H9 (cell line): ENCODE data around the gene PFN1. TPM values are rescaled to one million over a fixed set of nuclear protein-coding genes. Genes with fewer than 3 reads are reported as not detected.

Experiments
- DNase-seq: peaks from one replicate; pipeline ENCODE4 v3.0.0-alpha.2; 2017
- H2AFZ ChIP-seq: one replicate; pipeline ENCODE4 v1.6.1; 2013; ENCODE audit warnings: mild to moderate bottlenecking, low read length, control low read depth, moderate library complexity
- H2AK5ac ChIP-seq: 2 replicates; pipeline ENCODE4 v1.6.1; 2013; ENCODE audit warnings: low read length, control low read depth, mixed read lengths; ENCODE audit not compliant: insufficient read length
- H2BK120ac ChIP-seq: one replicate; pipeline ENCODE4 v1.6.1; 2013; ENCODE audit warnings: low read depth, mild to moderate bottlenecking, low read length, control low read depth, inconsistent platforms; ENCODE audit not compliant: poor library complexity, severe bottlenecking
- H2BK12ac ChIP-seq: 2 replicates; pipeline ENCODE4 v1.6.1; 2013; ENCODE audit warnings: low read length, control low read depth, mixed read lengths, low read depth; ENCODE audit not compliant: insufficient read length
- H2BK15ac ChIP-seq: 2 replicates; pipeline ENCODE4 v1.6.1; 2013; ENCODE audit warnings: low read depth, low read length, control low read depth
- H2BK20ac ChIP-seq: one replicate; pipeline ENCODE4 v1.6.1; 2013; ENCODE audit warnings: low read depth, mild to moderate bottlenecking, low read length, control low read depth, inconsistent platforms; ENCODE audit not compliant: poor library complexity, severe bottlenecking
- H2BK5ac ChIP-seq: 2 replicates; pipeline ENCODE4 v1.6.1; 2013; ENCODE audit warnings: low read length, control low read depth, mixed read lengths; ENCODE audit not compliant: insufficient read length
- H3K14ac ChIP-seq: 2 replicates; pipeline ENCODE4 v1.6.1; 2013; ENCODE audit warnings: low read length, control low read depth; ENCODE audit not compliant: insufficient read depth
- H3K18ac ChIP-seq: 2 replicates; pipeline ENCODE4 v1.6.1; 2013; ENCODE audit warnings: low read depth, mild to moderate bottlenecking, mixed read lengths, low read length, control low read depth; ENCODE audit not compliant: insufficient read length
- H3K23ac ChIP-seq: 2 replicates; pipeline ENCODE4 v1.6.1; 2013; ENCODE audit warnings: low read length, control low read depth, mixed read lengths, low read depth; ENCODE audit not compliant: insufficient read length
- H3K23me2 ChIP-seq: 2 replicates; pipeline ENCODE4 v1.6.1; 2013; ENCODE audit warnings: low read depth, mild to moderate bottlenecking, mixed read lengths, low read length, control low read depth; ENCODE audit not compliant: insufficient read length, poor library complexity, severe bottlenecking
- H3K27ac ChIP-seq: 2 replicates; pipeline ENCODE4 v1.5.1; 2013; ENCODE audit warnings: low read length, control low read depth, mixed read lengths, low read depth; ENCODE audit not compliant: insufficient read length
- H3K27me3 ChIP-seq: 2 replicates; pipeline ENCODE4 v1.6.1; 2013; ENCODE audit warnings: low read length, control low read depth, inconsistent platforms; ENCODE audit not compliant: insufficient read depth
- H3K4ac ChIP-seq: 2 replicates; pipeline ENCODE4 v1.6.1; 2013; ENCODE audit warnings: low read depth, mild to moderate bottlenecking, control low read depth, inconsistent platforms, low read length, moderate library complexity
- H3K4me1 ChIP-seq: 2 replicates; pipeline ENCODE4 v1.6.1; 2013; ENCODE audit warnings: low read length, control low read depth, inconsistent platforms; ENCODE audit not compliant: insufficient read depth
- H3K4me2 ChIP-seq: 2 replicates; pipeline ENCODE4 v1.6.1; 2013; ENCODE audit warnings: low read length, control low read depth, mixed read lengths; ENCODE audit not compliant: insufficient read length, insufficient read depth
- H3K56ac ChIP-seq: 2 replicates; pipeline ENCODE4 v1.6.1; 2013; ENCODE audit warnings: low read depth, mild to moderate bottlenecking, mixed read lengths, low read length, control low read depth; ENCODE audit not compliant: insufficient read length
- H3K79me1 ChIP-seq: 2 replicates; pipeline ENCODE4 v1.6.1; 2013; ENCODE audit warnings: low read depth, mild to moderate bottlenecking, moderate library complexity, low read length, control low read depth, inconsistent platforms; ENCODE audit not compliant: insufficient read depth, poor library complexity, severe bottlenecking
- H3K79me2 ChIP-seq: 2 replicates; pipeline ENCODE4 v1.6.1; 2013; ENCODE audit warnings: low read length, control low read depth, inconsistent platforms; ENCODE audit not compliant: insufficient read depth
- H3K9ac ChIP-seq: 2 replicates; pipeline ENCODE4 v1.6.1; 2013; ENCODE audit warnings: low read length, control low read depth, mixed read lengths; ENCODE audit not compliant: insufficient read length; ENCODE audit errors: extremely low read depth
- H3K9me3 ChIP-seq: one replicate; pipeline ENCODE4 v1.6.1; 2013; ENCODE audit warnings: low read depth, low read length, inconsistent platforms; ENCODE audit not compliant: control insufficient read depth
- H3T11ph ChIP-seq: one replicate; pipeline ENCODE4 v1.6.1; 2013; ENCODE audit warnings: mild to moderate bottlenecking, low read length, control low read depth, inconsistent platforms
- H4K20me1 ChIP-seq: one replicate; pipeline ENCODE4 v1.6.1; 2013; ENCODE audit not compliant: control insufficient read depth, insufficient read length, insufficient read depth
- H4K5ac ChIP-seq: 2 replicates; pipeline ENCODE4 v1.6.1; 2013; ENCODE audit warnings: low read depth, mild to moderate bottlenecking, mixed read lengths, low read length, control low read depth; ENCODE audit not compliant: insufficient read length
- H4K8ac ChIP-seq: replicated peaks from 2 replicates; pipeline ENCODE4 v1.6.1; 2013; ENCODE audit warnings: low read length, control low read depth, mixed read lengths, low read depth; ENCODE audit not compliant: insufficient read length
- H4K91ac ChIP-seq: 2 replicates; pipeline ENCODE4 v1.6.1; 2013; ENCODE audit warnings: low read depth, mild to moderate bottlenecking, moderate library complexity, mixed read lengths, low read length, control low read depth; ENCODE audit not compliant: insufficient read length
- H3K27ac Mint-ChIP-seq, 3 experiments: 2 replicates in 2 of 3; 3 replicates in 1 of 3; pipeline ENCODE4 v1.8.0; 2020 to 2021; ENCODE audit warnings: mixed read lengths in 3 of 3, mild to moderate bottlenecking in 1 of 3, moderate library complexity in 1 of 3
- H3K27me3 Mint-ChIP-seq: 2 replicates; pipeline ENCODE4 v1.8.0; 2021; ENCODE audit warnings: low read depth, mild to moderate bottlenecking, moderate library complexity, mixed read lengths
- H3K36me3 Mint-ChIP-seq, 3 experiments: 2 replicates in 2 of 3; 3 replicates in 1 of 3; pipeline ENCODE4 v1.8.0; 2020 to 2021; ENCODE audit warnings: low read depth in 3 of 3, mixed read lengths in 3 of 3; ENCODE audit not compliant: insufficient read depth in 1 of 3
- H3K4me1 Mint-ChIP-seq, 2 experiments: 2 replicates each; pipeline ENCODE4 v1.8.0; 2020; ENCODE audit warnings: mixed read lengths in 2 of 2
- H3K4me3 Mint-ChIP-seq, 2 experiments: 2 replicates in 1 of 2; 3 replicates in 1 of 2; pipeline ENCODE4 v1.8.0; 2020 to 2021; ENCODE audit warnings: mild to moderate bottlenecking in 2 of 2, mixed read lengths in 2 of 2, moderate library complexity in 1 of 2
- H3K9me3 Mint-ChIP-seq, 2 experiments: 2 replicates in 1 of 2; 3 replicates in 1 of 2; pipeline ENCODE4 v1.8.0; 2020; ENCODE audit warnings: mild to moderate bottlenecking in 2 of 2, mixed read lengths in 2 of 2, moderate library complexity in 1 of 2
- CTCF ChIP-seq: fragments of 200-600 bp; sonication (generic); conservative IDR thresholded peaks from 3 replicates; pipeline ENCODE4 v1.8.0; 2021; ENCODE audit warnings: antibody characterized with exemption, mild to moderate bottlenecking
- WGBS: extraction: QIAGEN DNeasy Blood & Tissue Kit; methylation state at CpG from one replicate; pipeline ENCODE4 v1.1.7; 2013; ENCODE audit warnings: missing lambda C conversion rate, low lambda C conversion rate, mixed read lengths; ENCODE audit not compliant: insufficient read length; ENCODE audit errors: extremely low coverage; 5-methylcytosine and 5-hydroxymethylcytosine counted together
- total RNA-seq: library from RNA; stranded (reverse); gene quantifications from 2 replicates; pipeline ENCODE4 v1.2.1, GENCODE V29; 2021

Gene PFN1
- total RNA-seq, 1 experiment from 2014 or later, result 1,149 TPM

GRCh38 chr17:4941319-4941610, 7.1 kb downstream of the PFN1 start:
- Histone ChIP-seq H3K79me1 (peaks cover 5% of the 10 kb centered on the region), H3K27me3 (no peaks in the 10 kb centered on the region), H3K79me2 (peaks cover 9% of the 10 kb centered on the region; the same call in 1 of the 2 replicates), H2BK5ac (no peak overlapping the region), H3K9ac (peak overlapping the region; percentile 96), H3K56ac (no peak overlapping the region), H3K9me3 (no peaks in the 10 kb centered on the region), H4K8ac (no peak overlapping the region), H3K27ac (no peak overlapping the region), H3K4me2 (peak overlapping the region; percentile 80), H3K4ac (no peak overlapping the region), H2AFZ (no peak overlapping the region), H4K91ac (no peak overlapping the region), H3K23ac (no peak overlapping the region), H3K4me1 (no peaks in the 10 kb centered on the region), H4K5ac (no peak overlapping the region), H4K20me1 (peaks cover 4% of the 10 kb centered on the region), H3T11ph (no peak overlapping the region), H2BK20ac (no peak overlapping the region), H2BK15ac (no peak overlapping the region), H2BK12ac (no peak overlapping the region), H2AK5ac (no peak overlapping the region), H2BK120ac (no peak overlapping the region), H3K18ac (no peak overlapping the region), H3K23me2 (peaks cover 17% of the 10 kb centered on the region), H3K14ac (no peak overlapping the region)
- no peak for TF ChIP-seq CTCF
- Mint-ChIP-seq H3K4me1 (peaks cover 30 to 39% of the 10 kb centered on the region in 2 experiments), H3K27me3 (peaks cover 6% of the 10 kb centered on the region), H3K36me3 (peaks cover 40 to 83% (median 67%) of the 10 kb centered on the region in 3 experiments), H3K9me3 (no peaks in the 10 kb centered on the region; a peak in 2 of 5 replicates), H3K4me3 (peak overlapping the region; percentile 95 to 98), H3K27ac (peak overlapping the region; percentile 100; a peak in 4 of 7 replicates)
- DNase-seq, result no peak
- no CpG with 5 or more reads among the region's 4 CpGs for WGBS
